ENCODE data around the gene MLH3.

MLH3 gene

DNA sequence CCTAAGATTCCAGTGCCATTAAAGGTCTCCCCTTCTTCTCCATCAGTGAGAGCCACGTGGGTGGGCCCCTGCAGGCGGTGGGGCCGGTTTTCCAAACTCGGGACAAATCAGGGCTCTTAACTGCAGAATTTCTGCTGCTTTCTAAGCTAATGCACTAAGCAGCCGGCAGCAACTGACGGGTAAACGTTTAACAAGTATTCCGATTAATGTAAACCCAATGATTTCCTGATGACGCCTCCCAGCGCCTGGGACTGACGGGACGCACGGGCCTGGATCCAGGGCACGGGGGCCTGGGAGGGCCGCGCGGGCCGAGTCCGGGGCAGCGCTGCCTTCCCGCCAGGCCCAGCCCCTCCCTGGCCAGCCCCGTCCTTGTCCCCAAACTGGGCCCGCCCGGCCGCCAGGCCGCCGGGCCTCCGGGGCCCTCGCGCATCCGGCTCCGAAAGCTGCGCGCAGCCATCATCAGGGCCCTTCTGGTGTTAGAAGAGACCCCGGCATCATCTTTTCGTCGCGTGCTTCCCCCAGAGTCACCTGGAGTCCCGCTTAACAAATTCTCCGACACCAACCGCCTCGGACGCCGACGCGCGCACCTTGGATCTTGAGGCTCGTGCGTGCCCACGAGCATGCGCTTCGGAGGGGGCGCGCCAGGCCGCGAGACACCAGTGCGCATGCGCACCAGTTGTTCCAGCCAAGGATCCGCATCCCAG is at the start of gene MLH3:
MLH3 (minus strand) TSS at position 616 of the 704 bp plus-strand sequence. CDS start 1,812 bp downstream, outside the sequence.
- FAIRE-seq (peak; percentile 98), DNase-seq (ENCODE audit: insufficient read length, low spot score) (peak; percentile 100)

DNA sequence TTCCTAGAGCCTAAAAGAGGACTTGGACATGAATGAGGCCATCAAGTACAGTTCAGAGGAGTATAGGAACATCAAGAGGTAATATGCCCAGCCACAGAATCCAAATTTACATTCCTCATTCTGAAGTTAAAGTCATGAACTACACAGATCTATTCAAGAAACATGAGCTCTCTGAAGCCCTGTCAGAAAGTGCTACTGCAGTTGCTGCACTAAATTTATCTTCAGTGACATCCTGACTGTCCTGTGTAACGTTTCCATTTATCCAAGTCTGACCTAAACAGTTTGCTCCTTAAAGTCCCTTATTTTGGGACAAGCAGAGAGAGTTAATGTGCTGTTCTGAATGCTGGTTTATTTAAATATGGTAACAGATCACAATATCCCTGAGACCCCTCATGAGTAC is 47.4 kb upstream of the MLH3 start:
- FAIRE-seq (peak; percentile 79), DNase-seq (ENCODE audit: insufficient read length, low spot score) (no peak)

DNA sequence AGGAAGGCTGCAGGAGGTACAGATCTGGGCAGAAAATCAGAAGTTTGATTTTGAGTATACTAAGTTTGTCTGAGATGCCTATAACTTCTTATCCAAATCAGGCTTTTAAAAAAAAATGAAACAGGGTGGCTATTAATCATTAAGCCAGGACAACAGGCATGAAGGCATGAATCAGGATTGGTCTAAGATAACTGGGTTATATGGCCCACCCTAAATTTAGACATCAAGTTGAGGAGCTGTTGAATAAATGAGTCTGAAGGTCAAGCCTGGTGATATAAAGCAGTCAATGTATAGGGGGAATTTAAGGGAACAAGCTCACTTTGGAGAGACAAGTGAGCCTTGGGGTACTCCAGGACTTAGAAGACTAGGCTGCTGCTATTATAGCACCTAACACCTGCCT is 46.9 kb upstream of the MLH3 start:
- DNase-seq (ENCODE audit: insufficient read length, low spot score) = no peak
- no peak for FAIRE-seq

- FAIRE-seq = peak; percentile 75
- DNase-seq (ENCODE audit: insufficient read length, low spot score) = no peak
Observed at GRCh38 chr14:75096959-75097358, 45.7 kb upstream of the MLH3 start.

GRCh38 chr14:75095690-75096089 is 44.4 kb upstream of the MLH3 start:
- peak; percentile 52 for FAIRE-seq
- DNase-seq (ENCODE audit: insufficient read length, low spot score) = no peak

GRCh38 chr14:75094896-75095295 is 43.6 kb upstream of the MLH3 start:
- DNase-seq (ENCODE audit: insufficient read length, low spot score) = no peak
- FAIRE-seq = peak; percentile 42

DNA sequence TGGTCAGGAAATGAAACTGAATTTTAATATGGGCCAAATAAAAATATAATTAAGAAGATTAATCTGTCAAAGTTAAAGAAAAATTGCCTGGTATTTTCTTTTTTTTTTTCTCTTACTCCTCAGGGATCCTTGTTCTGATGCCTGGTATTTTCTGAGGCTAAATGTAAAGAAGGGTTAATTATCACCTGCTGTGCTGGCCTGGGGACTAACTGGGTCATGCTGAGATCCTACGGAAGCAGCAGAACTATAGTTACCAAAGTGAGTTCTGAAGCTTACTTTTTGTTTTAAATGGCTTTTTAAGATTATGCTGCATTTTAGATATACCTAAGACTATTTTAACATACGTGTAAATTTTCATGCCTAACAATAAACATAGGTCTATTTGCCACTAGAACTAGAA is 41.4 kb upstream of the MLH3 start:
- DNase-seq (ENCODE audit: insufficient read length, low spot score) = no peak
- FAIRE-seq = peak; percentile 76

DNA sequence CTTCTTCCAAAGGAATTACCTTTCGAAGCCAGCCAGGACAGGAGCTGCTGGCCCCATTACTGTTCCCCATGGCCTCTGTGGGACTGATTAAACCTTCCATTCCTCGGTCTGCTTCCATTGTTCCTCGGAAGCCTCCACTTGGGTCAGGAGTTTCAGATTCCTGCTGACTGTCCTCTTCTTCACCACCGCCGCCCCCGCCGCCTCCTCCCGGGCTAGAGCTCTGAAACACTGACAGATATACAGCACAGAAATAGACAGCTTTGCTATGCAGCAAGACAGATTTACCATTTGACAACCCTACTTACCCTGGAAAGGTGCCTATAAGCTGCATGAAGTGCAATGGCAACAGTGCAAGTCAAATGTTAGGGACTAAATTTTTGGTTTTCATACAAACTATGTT is 40.0 kb upstream of the MLH3 start:
- no peak for DNase-seq (ENCODE audit: insufficient read length, low spot score)
- no peak for FAIRE-seq

GRCh38 chr14:75090353-75090752 is 39.1 kb upstream of the MLH3 start:
- FAIRE-seq (peak; percentile 26), DNase-seq (ENCODE audit: insufficient read length, low spot score) (no peak)

GRCh38 chr14:75088566-75089373 is 37.5 kb upstream of the MLH3 start:
- DNase-seq (ENCODE audit: insufficient read length, low spot score) (peak; percentile 87), FAIRE-seq (peak; percentile 97)

- DNase-seq (ENCODE audit: insufficient read length, low spot score) (no peak), FAIRE-seq (no peak)
Observed at GRCh38 chr14:75088153-75088552, 36.9 kb upstream of the MLH3 start.

- FAIRE-seq (peak; percentile 93), DNase-seq (ENCODE audit: insufficient read length, low spot score) (peak; percentile 66)
Observed at GRCh38 chr14:75084513-75084912, 33.2 kb upstream of the MLH3 start.

DNA sequence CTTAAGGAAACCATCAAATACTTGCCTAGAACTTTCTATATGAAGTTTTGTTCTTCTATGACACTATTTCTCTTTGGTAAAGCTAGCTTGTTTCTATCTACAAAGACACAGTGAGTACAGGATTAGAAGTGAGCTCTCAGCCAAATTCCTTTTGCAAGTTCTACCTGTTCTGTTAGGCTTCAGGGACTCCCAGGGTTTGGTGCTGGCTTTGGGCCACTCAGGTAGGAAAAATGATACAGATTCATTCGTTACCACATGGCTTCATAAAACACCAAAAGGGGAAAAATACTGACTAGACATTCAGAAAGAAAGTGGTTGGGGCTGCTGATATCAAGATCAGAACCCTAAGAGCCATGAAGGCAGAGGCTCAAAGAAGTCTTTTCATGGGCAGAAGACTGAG is 32.0 kb upstream of the MLH3 start:
- DNase-seq (ENCODE audit: insufficient read length, low spot score) (no peak), FAIRE-seq (no peak)

DNA sequence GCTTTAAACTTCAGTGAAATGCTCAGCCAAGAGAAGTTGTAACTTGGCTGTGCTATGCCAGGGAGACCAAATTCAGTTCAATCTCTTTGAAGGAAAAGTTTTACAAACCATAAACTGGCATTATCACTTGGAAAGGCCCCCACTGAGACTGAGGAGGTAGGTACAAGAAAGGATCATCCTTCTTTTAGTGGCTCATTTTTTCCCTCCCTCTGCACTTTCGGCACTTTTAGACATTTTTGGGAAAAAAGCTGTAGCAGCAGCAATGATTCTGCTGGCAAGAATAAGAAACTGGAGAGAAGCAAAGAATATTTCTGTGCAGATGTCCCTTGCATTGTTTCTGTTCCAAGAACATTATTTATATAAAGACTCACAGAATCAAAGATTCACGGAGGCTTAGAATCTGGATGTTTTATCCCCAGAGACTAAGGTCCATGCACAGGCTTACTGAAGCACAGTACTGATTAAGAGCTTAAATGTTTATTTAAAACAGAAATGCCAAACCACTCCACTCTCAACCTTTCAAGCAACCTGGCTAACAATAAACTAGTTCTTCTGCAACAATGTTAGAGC is 30.5 kb upstream of the MLH3 start:
- no peak for DNase-seq (ENCODE audit: insufficient read length, low spot score)
- no peak for FAIRE-seq

DNA sequence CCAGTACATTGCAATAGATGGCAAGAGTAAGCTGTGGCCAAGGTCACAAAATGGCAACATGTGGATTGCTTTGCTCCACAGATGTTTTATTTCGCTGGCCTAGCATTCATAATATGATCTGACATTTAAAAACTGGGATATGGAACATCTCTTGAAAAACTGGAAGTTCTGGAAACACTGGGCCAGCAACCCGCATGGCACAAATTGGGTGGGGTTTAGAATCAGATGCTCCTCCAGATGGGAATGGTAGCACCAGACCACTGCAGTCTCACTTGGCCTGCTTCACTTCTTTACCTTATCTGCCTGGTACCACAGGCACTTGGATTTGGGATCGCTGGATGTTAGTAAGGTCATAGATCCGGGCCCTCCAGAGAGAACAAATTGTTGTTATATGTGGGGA is 28.3 kb upstream of the MLH3 start:
- FAIRE-seq = peak; percentile 73

GRCh38 chr14:75077794-75078193 is 26.5 kb upstream of the MLH3 start:
- FAIRE-seq = peak; percentile 31
- DNase-seq (ENCODE audit: insufficient read length, low spot score) = no peak

More for the DNA sequence above, 28.3 kb upstream of the MLH3 start:
- DNase-seq (ENCODE audit: insufficient read length, low spot score) = no peak

- no peak for DNase-seq (ENCODE audit: insufficient read length, low spot score)
- FAIRE-seq = no peak
Observed at GRCh38 chr14:75070383-75070782, 19.1 kb upstream of the MLH3 start.

- FAIRE-seq (no peak), DNase-seq (ENCODE audit: insufficient read length, low spot score) (no peak)
Observed at GRCh38 chr14:75069811-75070145, 18.5 kb upstream of the MLH3 start.

DNA sequence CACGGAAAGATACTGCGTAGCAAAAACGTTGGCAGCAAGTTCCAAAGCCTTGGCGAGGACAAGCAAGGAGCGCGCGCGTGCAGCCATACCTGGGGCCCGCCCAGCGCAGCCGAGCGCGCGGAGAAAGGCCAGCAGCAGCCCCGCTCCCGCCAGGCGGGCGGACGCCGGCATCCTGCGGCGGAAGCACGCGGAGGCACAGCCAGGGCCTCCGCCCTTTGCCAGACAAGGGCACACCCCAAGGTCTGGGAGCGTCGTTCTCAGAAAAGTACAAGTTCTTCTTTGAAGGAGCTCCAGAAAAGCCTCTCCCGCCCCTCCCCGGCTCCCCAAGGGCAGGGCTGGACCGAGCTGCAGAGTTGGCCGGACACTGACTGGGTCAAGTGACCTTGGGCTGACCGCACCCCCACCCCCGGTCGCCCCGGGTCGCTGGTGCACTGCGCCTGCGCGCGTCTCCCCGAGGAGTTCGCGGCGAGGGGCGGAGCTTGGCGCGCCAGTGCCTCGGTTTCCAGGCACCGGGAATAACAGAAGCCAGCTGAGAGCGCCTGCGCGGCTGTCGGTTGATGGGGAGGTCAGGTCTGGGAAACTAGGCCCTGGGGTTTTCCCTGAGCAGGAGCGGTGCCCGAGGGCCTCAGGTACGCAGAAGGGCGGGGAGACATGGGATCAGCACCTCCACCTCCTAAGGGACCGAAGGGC is 18.0 kb upstream of the MLH3 start, which contains the start of gene ZC2HC1C:
ZC2HC1C (plus strand) TSS at position 521 of the 690 bp plus-strand sequence. CDS start 933 bp downstream, outside the sequence.
- FAIRE-seq (peak; percentile 93), DNase-seq (ENCODE audit: insufficient read length, low spot score) (peak; percentile 91)

GRCh38 chr14:75068294-75069120 is 17.2 kb upstream of the MLH3 start:
- FAIRE-seq (no peak), DNase-seq (ENCODE audit: insufficient read length, low spot score) (no peak)
